Fibroblast of skin of abdomen (primary cell): Measurements from ENCODE around the gene KMT2A.
"Not testable (repeated sequence)": the region's sequence is repeated elsewhere in the genome, so short reads cannot be mapped to it uniquely, and the experiment has no call there.

Experiments
- DNase-seq: peaks from one replicate; pipeline ENCODE4 v3.0.0-alpha.2; 2013

KMT2A gene

GRCh38 chr11:118435290-118435892, 901 bp upstream of the KMT2A start:
- DNase-seq = peak; percentile 47

- no peak for DNase-seq
These were observed 431 bp downstream of the KMT2A start for GRCh38 chr11:118436639-118437207.

- peak; percentile 32 for DNase-seq
These were observed 1.2 kb downstream of the KMT2A start for GRCh38 chr11:118437208-118438125.

GRCh38 chr11:118438314-118438931, 2.1 kb downstream of the KMT2A start:
- peak; percentile 77 for DNase-seq

GRCh38 chr11:118439646-118440045, 3.4 kb downstream of the KMT2A start:
- no peak for DNase-seq

GRCh38 chr11:118441770-118442275, 5.5 kb downstream of the KMT2A start:
- DNase-seq = no peak

GRCh38 chr11:118442301-118442700, 6.0 kb downstream of the KMT2A start:
- DNase-seq = no peak

GRCh38 chr11:118442908-118443589, 6.8 kb downstream of the KMT2A start:
- DNase-seq = no peak

- DNase-seq = no peak
These were observed 7.4 kb downstream of the KMT2A start for GRCh38 chr11:118443590-118444218.

GRCh38 chr11:118447423-118447822, 11.1 kb downstream of the KMT2A start:
- DNase-seq = no peak

GRCh38 chr11:118448294-118448693, 12.0 kb downstream of the KMT2A start:
- DNase-seq = peak; percentile 28

GRCh38 chr11:118449316-118449918, 13.1 kb downstream of the KMT2A start:
- DNase-seq = no peak

- DNase-seq = no peak
These were observed 14.2 kb downstream of the KMT2A start for GRCh38 chr11:118450451-118450850.

- DNase-seq = no peak
These were observed 25.9 kb downstream of the KMT2A start for GRCh38 chr11:118462178-118462577.

- DNase-seq = not testable (repeated sequence)
These were observed 32.7 kb downstream of the KMT2A start for GRCh38 chr11:118468968-118469367.

- no peak for DNase-seq
These were observed 34.7 kb downstream of the KMT2A start for GRCh38 chr11:118471030-118471429.

GRCh38 chr11:118473537-118473936, 37.2 kb downstream of the KMT2A start:
- DNase-seq = no peak

GRCh38 chr11:118476676-118477075, 40.4 kb downstream of the KMT2A start:
- DNase-seq = no peak

GRCh38 chr11:118481238-118481637, 44.9 kb downstream of the KMT2A start:
- DNase-seq = not testable (repeated sequence)

GRCh38 chr11:118484405-118484804, 48.1 kb downstream of the KMT2A start:
- no peak for DNase-seq

- no peak for DNase-seq
These were observed 49.0 kb downstream of the KMT2A start for GRCh38 chr11:118485273-118485672.
